Measurements from ENCODE around the gene TIPRL.
A peak's percentile ranks its signal among the peaks of the same experiment; 100 is the strongest.

Gene TIPRL

DNA sequence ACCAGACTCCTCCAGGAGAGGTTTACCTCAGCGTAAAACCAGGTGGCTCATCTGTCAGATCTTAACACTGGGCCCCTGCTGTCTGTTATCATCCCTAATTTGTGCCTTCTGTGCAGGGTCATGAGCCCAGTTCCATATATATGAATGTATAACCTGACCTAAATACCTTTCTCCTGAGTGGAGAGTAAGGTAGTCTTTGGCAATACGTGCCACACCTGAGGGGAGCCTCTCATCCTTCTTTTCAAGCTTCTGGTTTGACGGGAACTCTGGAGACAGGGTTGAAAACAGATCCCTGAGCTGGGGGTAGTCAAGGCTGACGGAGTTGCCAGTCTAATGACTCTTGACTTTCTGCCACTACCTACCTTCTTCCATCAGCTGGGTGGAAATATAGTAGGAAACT is 51.1 kb downstream of the TIPRL start:
- H3K9ac ChIP-seq (ENCODE audit: low read depth, low read length, poor library complexity): no peak overlapping the region
- no peak overlapping the region for H2BK12ac ChIP-seq (ENCODE audit: low read length)
- H3K27me3 ChIP-seq (ENCODE audit: control insufficient read depth in 3 of 3, insufficient read depth in 3 of 3, low read depth in 1 of 3, low read length in 3 of 3): no peaks in the 10 kb centered on the region
- no peak overlapping the region for H4K8ac ChIP-seq (ENCODE audit: low read depth, low read length)
- no peak overlapping the region for H3K23ac ChIP-seq (ENCODE audit: low read depth, low read length, poor library complexity)
- H3K4ac ChIP-seq (ENCODE audit: low read length): no peak overlapping the region
- H2BK120ac ChIP-seq (ENCODE audit: low read depth, low read length): no peak overlapping the region
- no peak overlapping the region for H3K4me2 ChIP-seq (ENCODE audit: insufficient read depth, low read length, poor library complexity, severe bottlenecking)
- H3K4me3 ChIP-seq (ENCODE audit: low read length in 2 of 2): peak overlapping the region in 1 of 2 donors; percentile 32
- peaks cover 5 to 7% of the 10 kb centered on the region in 2 donors for H3K4me1 ChIP-seq (ENCODE audit: control insufficient read depth in 2 of 2, insufficient read depth in 1 of 2, low read depth in 1 of 2, low read length in 2 of 2)
- peaks cover 4% of the 10 kb centered on the region for H3K79me1 ChIP-seq (ENCODE audit: low read depth, low read length)
- peaks cover 5 to 56% of the 10 kb centered on the region in 2 donors for H3K36me3 ChIP-seq (replicated peaks in 1 of 2; ENCODE audit: control insufficient read depth in 2 of 2, insufficient read depth in 2 of 2, low read length in 2 of 2)
- H2BK5ac ChIP-seq (ENCODE audit: low read length): no peak overlapping the region
- H3K14ac ChIP-seq (ENCODE audit: low read length): no peak overlapping the region
- no peak overlapping the region for H4K91ac ChIP-seq (ENCODE audit: low read depth, low read length, poor library complexity)
- H2AK5ac ChIP-seq (ENCODE audit: low read depth, low read length): no peak overlapping the region
- no peak overlapping the region for H2AFZ ChIP-seq (ENCODE audit: low read length)
- DNase-seq (ENCODE audit: low spot score): no peak
- H3K9me3 ChIP-seq (replicated peaks in 1 of 2; ENCODE audit: control insufficient read depth in 2 of 2, insufficient read depth in 1 of 2, low read depth in 1 of 2, low read length in 2 of 2): no peaks in the 10 kb centered on the region
- no peak overlapping the region for H3K27ac ChIP-seq (replicated peaks; ENCODE audit: low read length)
- no CpG with 5 or more reads among the region's 4 CpGs for WGBS, 2 donors (ENCODE audit: extremely low coverage in 2 of 2, insufficient read length in 2 of 2, insufficient replicate concordance in 1 of 2)
- no peak overlapping the region for H2BK15ac ChIP-seq (ENCODE audit: low read length)
- H3K18ac ChIP-seq (ENCODE audit: low read length): no peak overlapping the region

DNA sequence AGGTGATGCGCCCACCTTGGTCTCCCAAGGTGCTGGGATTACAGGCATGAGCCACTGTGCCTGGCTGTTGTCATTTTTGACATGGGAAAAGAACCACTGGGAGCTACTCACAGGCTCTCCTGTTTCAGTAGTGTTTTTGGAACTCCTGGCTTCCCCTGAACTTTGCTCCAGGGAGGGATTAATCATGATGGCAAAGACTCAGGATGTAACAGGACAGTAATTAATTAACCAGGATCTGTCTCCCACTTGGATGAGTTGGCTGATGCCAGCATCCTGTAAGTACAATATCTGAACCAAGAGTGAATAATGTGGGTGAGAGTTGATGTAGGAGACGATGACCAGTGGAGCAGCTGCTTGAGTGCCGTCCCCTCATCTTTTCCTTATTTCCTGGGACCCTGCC is 51.9 kb downstream of the TIPRL start:
- H2BK12ac ChIP-seq (ENCODE audit: low read length): no peak overlapping the region
- H3K4ac ChIP-seq (ENCODE audit: low read length): no peak overlapping the region

DNA sequence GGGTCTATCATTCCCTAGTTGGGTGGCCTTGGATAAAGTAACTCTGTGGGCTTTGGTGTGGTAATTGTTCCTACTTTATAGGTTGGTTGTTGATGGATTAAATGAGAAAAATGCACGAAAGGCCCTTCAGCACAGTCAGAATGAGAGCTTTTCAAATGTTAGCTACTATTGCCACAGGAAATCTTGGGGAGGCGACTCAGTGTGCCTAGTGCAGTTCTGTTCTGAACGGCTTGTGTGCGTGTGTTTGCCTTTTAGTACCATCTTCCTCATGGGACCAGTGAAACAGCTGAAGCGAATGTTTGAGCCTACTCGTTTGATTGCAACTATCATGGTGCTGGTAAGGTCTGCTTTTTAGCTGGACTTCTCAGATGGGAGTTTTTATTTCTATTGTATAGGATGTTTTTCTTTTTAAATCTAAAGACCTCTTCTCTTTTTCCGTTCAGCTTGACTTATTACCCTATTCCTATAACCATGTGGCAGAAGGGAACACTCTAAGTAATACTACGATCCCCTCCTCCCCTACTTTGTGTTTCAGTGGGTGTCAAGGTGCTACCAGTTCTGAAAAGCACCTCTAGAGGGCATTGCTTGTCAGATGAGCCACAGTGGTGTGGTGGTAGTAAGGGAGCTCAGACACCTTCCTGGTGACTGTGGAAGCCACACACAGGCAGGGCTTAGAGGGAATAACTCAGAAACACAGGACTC is 56.2 kb downstream of the TIPRL start:
- no peak overlapping the region for H2BK12ac ChIP-seq (ENCODE audit: low read length)
- no peak overlapping the region for H2AK5ac ChIP-seq (ENCODE audit: low read depth, low read length)
- H3K27me3 ChIP-seq (ENCODE audit: control insufficient read depth in 3 of 3, insufficient read depth in 3 of 3, low read depth in 1 of 3, low read length in 3 of 3): no peaks in the 10 kb centered on the region
- no CpG with 5 or more reads among the region's 8 CpGs for WGBS, 2 donors (ENCODE audit: extremely low coverage in 2 of 2, insufficient read length in 2 of 2, insufficient replicate concordance in 1 of 2)
- no peaks in the 10 kb centered on the region for H3K9me3 ChIP-seq (replicated peaks in 1 of 2; ENCODE audit: control insufficient read depth in 2 of 2, insufficient read depth in 1 of 2, low read depth in 1 of 2, low read length in 2 of 2)
- no peak overlapping the region for H3K4me3 ChIP-seq (ENCODE audit: low read length in 2 of 2)
- no peak overlapping the region for H3K23ac ChIP-seq (ENCODE audit: low read depth, low read length, poor library complexity)
- H3K9ac ChIP-seq (ENCODE audit: low read depth, low read length, poor library complexity): no peak overlapping the region
- DNase-seq (ENCODE audit: low spot score): no peak
- H3K4me1 ChIP-seq (ENCODE audit: control insufficient read depth in 2 of 2, insufficient read depth in 1 of 2, low read depth in 1 of 2, low read length in 2 of 2): no peaks in the 10 kb centered on the region
- no peaks in the 10 kb centered on the region for H3K79me1 ChIP-seq (ENCODE audit: low read depth, low read length)
- H4K91ac ChIP-seq (ENCODE audit: low read depth, low read length, poor library complexity): no peak overlapping the region
- no peak overlapping the region for H2BK15ac ChIP-seq (ENCODE audit: low read length)
- H3K18ac ChIP-seq (ENCODE audit: low read length): no peak overlapping the region
- no peak overlapping the region for H4K8ac ChIP-seq (ENCODE audit: low read depth, low read length)
- H2AFZ ChIP-seq (ENCODE audit: low read length): no peak overlapping the region
- no peak overlapping the region for H3K14ac ChIP-seq (ENCODE audit: low read length)
- H2BK5ac ChIP-seq (ENCODE audit: low read length): no peak overlapping the region
- H2BK120ac ChIP-seq (ENCODE audit: low read depth, low read length): no peak overlapping the region
- no peak overlapping the region for H3K27ac ChIP-seq (replicated peaks; ENCODE audit: low read length)
- no peak overlapping the region for H3K4me2 ChIP-seq (ENCODE audit: insufficient read depth, low read length, poor library complexity, severe bottlenecking)
- peaks cover 8 to 94% of the 10 kb centered on the region in 2 donors for H3K36me3 ChIP-seq (replicated peaks in 1 of 2; ENCODE audit: control insufficient read depth in 2 of 2, insufficient read depth in 2 of 2, low read length in 2 of 2)
- H3K4ac ChIP-seq (ENCODE audit: low read length): no peak overlapping the region

More for the DNA sequence above, 51.9 kb downstream of the TIPRL start:
- Histone ChIP-seq H3K9ac (ENCODE audit: low read depth, low read length, poor library complexity) (no peak overlapping the region), H3K14ac (ENCODE audit: low read length) (no peak overlapping the region), H3K23ac (ENCODE audit: low read depth, low read length, poor library complexity) (no peak overlapping the region), H2BK5ac (ENCODE audit: low read length) (no peak overlapping the region), H3K36me3 (replicated peaks in 1 of 2; ENCODE audit: control insufficient read depth in 2 of 2, insufficient read depth in 2 of 2, low read length in 2 of 2) (peaks cover 8 to 64% of the 10 kb centered on the region in 2 donors), H3K9me3 (replicated peaks in 1 of 2; ENCODE audit: control insufficient read depth in 2 of 2, insufficient read depth in 1 of 2, low read depth in 1 of 2, low read length in 2 of 2) (no peaks in the 10 kb centered on the region), H3K18ac (ENCODE audit: low read length) (no peak overlapping the region), H2BK120ac (ENCODE audit: low read depth, low read length) (no peak overlapping the region), H4K8ac (ENCODE audit: low read depth, low read length) (no peak overlapping the region), H2BK15ac (ENCODE audit: low read length) (no peak overlapping the region), H3K4me3 (ENCODE audit: low read length in 2 of 2) (peak overlapping the region in 1 of 2 donors; percentile 42), H4K91ac (ENCODE audit: low read depth, low read length, poor library complexity) (no peak overlapping the region), H3K4me1 (ENCODE audit: control insufficient read depth in 2 of 2, insufficient read depth in 1 of 2, low read depth in 1 of 2, low read length in 2 of 2) (peaks cover 2 to 7% of the 10 kb centered on the region in 2 donors), H3K27me3 (ENCODE audit: control insufficient read depth in 3 of 3, insufficient read depth in 3 of 3, low read depth in 1 of 3, low read length in 3 of 3) (no peaks in the 10 kb centered on the region), H3K27ac (replicated peaks; ENCODE audit: low read length) (no peak overlapping the region), H3K4me2 (ENCODE audit: insufficient read depth, low read length, poor library complexity, severe bottlenecking) (no peak overlapping the region), H2AK5ac (ENCODE audit: low read depth, low read length) (no peak overlapping the region), H3K79me1 (ENCODE audit: low read depth, low read length) (peaks cover 4% of the 10 kb centered on the region), H2AFZ (ENCODE audit: low read length) (no peak overlapping the region)
- WGBS, 2 donors (ENCODE audit: extremely low coverage in 2 of 2, insufficient read length in 2 of 2, insufficient replicate concordance in 1 of 2): no CpG with 5 or more reads among the region's 3 CpGs
- DNase-seq (ENCODE audit: low spot score): no peak

DNA sequence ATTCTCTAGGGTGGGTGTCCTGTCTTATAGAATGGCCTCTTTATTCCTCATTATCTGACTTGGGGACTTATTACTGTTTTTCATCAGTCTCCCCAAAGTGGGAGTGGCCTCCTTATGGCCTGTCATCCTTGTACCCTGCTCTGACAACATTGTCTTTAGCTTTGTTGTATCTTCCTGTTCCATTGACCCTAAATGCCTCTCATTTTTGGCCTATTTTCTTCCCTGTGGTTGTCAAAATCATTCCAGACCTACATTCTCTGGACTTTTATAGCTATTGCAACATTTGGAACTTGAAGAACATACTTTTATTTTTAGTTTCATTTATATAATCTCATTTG is 56.8 kb downstream of the TIPRL start:
- H3K9ac ChIP-seq (ENCODE audit: low read depth, low read length, poor library complexity): no peak overlapping the region
- no peak overlapping the region for H3K23ac ChIP-seq (ENCODE audit: low read depth, low read length, poor library complexity)
- H2AFZ ChIP-seq (ENCODE audit: low read length): no peak overlapping the region
- no peak overlapping the region for H2AK5ac ChIP-seq (ENCODE audit: low read depth, low read length)
- H3K14ac ChIP-seq (ENCODE audit: low read length): no peak overlapping the region
- H3K4me3 ChIP-seq (ENCODE audit: low read length in 2 of 2): no peak overlapping the region
- DNase-seq (ENCODE audit: low spot score): no peak
- H3K4me1 ChIP-seq (ENCODE audit: control insufficient read depth in 2 of 2, insufficient read depth in 1 of 2, low read depth in 1 of 2, low read length in 2 of 2): no peaks in the 10 kb centered on the region
- H2BK5ac ChIP-seq (ENCODE audit: low read length): no peak overlapping the region
- peaks cover 8 to 95% of the 10 kb centered on the region in 2 donors for H3K36me3 ChIP-seq (replicated peaks in 1 of 2; ENCODE audit: control insufficient read depth in 2 of 2, insufficient read depth in 2 of 2, low read length in 2 of 2)
- H4K91ac ChIP-seq (ENCODE audit: low read depth, low read length, poor library complexity): no peak overlapping the region
- H2BK12ac ChIP-seq (ENCODE audit: low read length): no peak overlapping the region
- no peak overlapping the region for H4K8ac ChIP-seq (ENCODE audit: low read depth, low read length)
- no peak overlapping the region for H3K4me2 ChIP-seq (ENCODE audit: insufficient read depth, low read length, poor library complexity, severe bottlenecking)
- no peaks in the 10 kb centered on the region for H3K27me3 ChIP-seq (ENCODE audit: control insufficient read depth in 3 of 3, insufficient read depth in 3 of 3, low read depth in 1 of 3, low read length in 3 of 3)
- no peak overlapping the region for H2BK15ac ChIP-seq (ENCODE audit: low read length)
- H3K79me1 ChIP-seq (ENCODE audit: low read depth, low read length): no peaks in the 10 kb centered on the region
- H3K9me3 ChIP-seq (replicated peaks in 1 of 2; ENCODE audit: control insufficient read depth in 2 of 2, insufficient read depth in 1 of 2, low read depth in 1 of 2, low read length in 2 of 2): no peaks in the 10 kb centered on the region
- H2BK120ac ChIP-seq (ENCODE audit: low read depth, low read length): no peak overlapping the region
- no peak overlapping the region for H3K18ac ChIP-seq (ENCODE audit: low read length)
- no peak overlapping the region for H3K27ac ChIP-seq (replicated peaks; ENCODE audit: low read length)
- H3K4ac ChIP-seq (ENCODE audit: low read length): no peak overlapping the region

Measured in neuronal stem cell (in vitro differentiated cells).